ENCODE data around the gene MAU2. TPM values are rescaled to one million over a fixed set of nuclear protein-coding genes. Genes with fewer than 3 reads are reported as not detected.

Gene MAU2
- total and polyA plus RNA-seq, 10 of the 15 experiments (the other 5 are each of a cell fraction or from before 2014, with no cell fraction given), result 1.8 to 47.2 (median 22.1) TPM

GRCh38 chr19:19404879-19405860 is 84.5 kb downstream of the MAU2 start, which contains the start of gene GATAD2A (continued):
- TF ChIP-seq DPF2 (IDR thresholded peaks at IDR 0.05) (peak; percentile 84), ZNF207 (IDR thresholded peaks at IDR 0.05; ENCODE audit: borderline replicate concordance) (peak; percentile 89; the same call in 1 of the 2 replicates), ATF7 (IDR thresholded peaks at IDR 0.05; ENCODE audit: low read depth) (peak; percentile 36; the same call in 1 of the 2 replicates), PBX3 (IDR thresholded peaks at IDR 0.05; ENCODE audit: insufficient replicate concordance, low read depth, low read length) (no peak), ESRRA (IDR thresholded peaks at IDR 0.05; ENCODE audit: low read length) (no peak), RELA (IDR thresholded peaks at IDR 0.05; ENCODE audit: borderline replicate concordance, partially characterized antibody) (peak; percentile 32), MYB (IDR thresholded peaks at IDR 0.05; ENCODE audit: borderline replicate concordance, low read depth, low read length) (no peak), SMC3 (IDR thresholded peaks at IDR 0.05; ENCODE audit: borderline replicate concordance, low read length) (peak; percentile 35; the same call in 1 of the 2 replicates), RAD51 (IDR thresholded peaks at IDR 0.05) (no peak), BRCA1 (IDR thresholded peaks at IDR 0.05; ENCODE audit: low read depth, low read length) (0 out of 2 replicates have a peak, but pooled peaks have one; percentile 29), ZBTB11 (CRISPR knock-in tag; IDR thresholded peaks at IDR 0.05) (no peak), NR2F1 (conservative IDR thresholded peaks at IDR 0.05) (peak; percentile 91), NFIC (IDR thresholded peaks at IDR 0.05; ENCODE audit: low read depth, low read length) (no peak), NR2C1 (IDR thresholded peaks at IDR 0.05) (peak; percentile 51; the same call in 1 of the 2 replicates), NRF1 (conservative IDR thresholded peaks at IDR 0.05; ENCODE audit: low read depth, low read length) (peak; percentile 67), HCFC1 (IDR thresholded peaks at IDR 0.05; ENCODE audit: low read length) (0 out of 2 replicates have a peak, but pooled peaks have one; percentile 35), TARDBP (IDR thresholded peaks at IDR 0.05; ENCODE audit: borderline replicate concordance) (no peak), ZBTB40 (IDR thresholded peaks at IDR 0.05; ENCODE audit: borderline replicate concordance) (no peak)
